Vagina (tissue), 2 donors: Measurements from ENCODE around the gene ADRB2.

Experiments
- CTCF ChIP-seq, 3 experiments: fragments of 450-650 bp in 2 of 3; fragments of 200-600 bp in 1 of 3; sonication (generic) in 1 of 3; IDR thresholded peaks; one replicate each; pipeline ENCODE4 v1.5.1; 2017 to 2019; ENCODE audit warnings: antibody characterized with exemption in 3 of 3, mild to moderate bottlenecking in 2 of 3, moderate library complexity in 2 of 3
- POLR2AphosphoS5 ChIP-seq, 2 donors: sonication (generic); formaldehyde crosslinking; IDR thresholded peaks; one replicate each; pipeline ENCODE4 v1.9.0; 2017; ENCODE audit warnings: antibody characterized with exemption in 2 of 2, mild to moderate bottlenecking in 2 of 2, low read depth in 1 of 2; ENCODE audit not compliant: insufficient read depth in 1 of 2

- TF ChIP-seq CTCF (IDR thresholded peaks at IDR 0.05) (no peak), POLR2AphosphoS5 (IDR thresholded peaks at IDR 0.05; ENCODE audit: insufficient read depth in 1 of 2, low read depth in 1 of 2) (no peak)
Measured at GRCh38 chr5:148846930-148847329, 20.5 kb downstream of the ADRB2 start.
